SK-N-SH (cell line): ENCODE results near the gene COL10A1. TPM values are rescaled to one million over a fixed set of nuclear protein-coding genes. Genes with fewer than 3 reads are reported as not detected.

Experiments
- CTCF ChIA-PET: fragments of 300-600, 350-600 bp; formaldehyde crosslinking; extraction: SDS; loops from one replicate; lab custom pipeline; 2021; lab: Yijun Ruan, JAX
- POLR2A ChIA-PET: fragments of 350-600 bp; sonication (Branson Sonifier 250); formaldehyde crosslinking; extraction: SDS; loops from one replicate; lab custom pipeline; 2020; ENCODE audit warnings: antibody characterized with exemption, inconsistent platforms; lab: Yijun Ruan, JAX
- DNase-seq: peaks from one replicate; pipeline ENCODE4 v3.0.0; 2012
- H2AFZ ChIP-seq: fragments of 200-600 bp; sonication (generic); 2 replicates; pipeline ENCODE4 v1.8.1; 2016; ENCODE audit warnings: antibody characterized with exemption, mild to moderate bottlenecking, low read depth
- H3F3A ChIP-seq: fragments of 200-600 bp; sonication (generic); replicated peaks from 2 replicates; pipeline ENCODE3; 2016; ENCODE audit warnings: antibody characterized with exemption, mild to moderate bottlenecking; ENCODE audit not compliant: insufficient read depth
- H3K27ac ChIP-seq, 2 experiments: fragments of 200-500 bp in 1 of 2; fragments of 200-600 bp in 1 of 2; sonication (Bioruptor generic) in 1 of 2; sonication (generic), shearing (Covaris generic) in 1 of 2; 2 replicates each; pipeline versions ENCODE4 v1.5.1 to v1.6.1; 2014 to 2016; ENCODE audit warnings: low read depth in 2 of 2, inconsistent platforms in 1 of 2, low read length in 1 of 2, mild to moderate bottlenecking in 1 of 2, mixed read lengths in 1 of 2
- H3K27me3 ChIP-seq: fragments of 200-600 bp; sonication (generic), shearing (Covaris generic); 2 replicates; pipeline ENCODE4 v1.6.1; 2016; ENCODE audit warnings: mixed run types; ENCODE audit not compliant: insufficient read depth
- H3K36me3 ChIP-seq, 2 experiments: fragments of 200-500 bp in 1 of 2; fragments of 200-600 bp in 1 of 2; sonication (Bioruptor generic) in 1 of 2; sonication (generic) in 1 of 2; replicated peaks in 1 of 2; 2 replicates each; pipeline versions ENCODE3 to v1.5.1; 2014 to 2016; ENCODE audit warnings: low read length in 1 of 2, mild to moderate bottlenecking in 1 of 2; ENCODE audit not compliant: insufficient read depth in 2 of 2, control insufficient read depth in 1 of 2
- H3K4me1 ChIP-seq, 2 experiments: fragments of 200-500 bp in 1 of 2; fragments of 200-600 bp in 1 of 2; sonication (Bioruptor generic) in 1 of 2; sonication (generic), shearing (Covaris generic) in 1 of 2; 2 replicates each; pipeline versions ENCODE4 v1.5.1 to v1.6.1; 2014 to 2016; ENCODE audit warnings: low read depth in 1 of 2, low read length in 1 of 2, mixed run types in 1 of 2; ENCODE audit not compliant: insufficient read depth in 2 of 2, control insufficient read depth in 1 of 2
- H3K4me2 ChIP-seq: fragments of 200-600 bp; sonication (generic), shearing (Covaris generic); 2 replicates; pipeline ENCODE4 v1.6.1; 2017; ENCODE audit warnings: mixed run types
- H3K4me3 ChIP-seq, 2 experiments: fragments of 200-500 bp in 1 of 2; fragments of 200-600 bp in 1 of 2; sonication (Bioruptor generic) in 1 of 2; sonication (generic), shearing (Covaris generic) in 1 of 2; 2 replicates each; pipeline versions ENCODE4 v1.5.1 to v1.8.1; 2014 to 2016; ENCODE audit warnings: low read depth in 2 of 2, inconsistent platforms in 1 of 2, low read length in 1 of 2, mild to moderate bottlenecking in 1 of 2, mixed read lengths in 1 of 2, moderate library complexity in 1 of 2
- H3K79me2 ChIP-seq: fragments of 200-600 bp; sonication (generic); 2 replicates; pipeline ENCODE4 v1.8.1; 2017; ENCODE audit warnings: mild to moderate bottlenecking; ENCODE audit not compliant: insufficient read depth
- H3K9ac ChIP-seq: fragments of 200-600 bp; sonication (generic); 2 replicates; pipeline ENCODE4 v1.6.1; 2017; ENCODE audit warnings: mixed run types
- H3K9me2 ChIP-seq: fragments of 200-600 bp; sonication (generic); 2 replicates; pipeline ENCODE4 v1.6.1; 2017; ENCODE audit warnings: mixed run types
- H3K9me3 ChIP-seq: fragments of 200-600 bp; sonication (generic); 2 replicates; pipeline ENCODE4 v1.6.1; 2017; ENCODE audit warnings: mixed run types, mild to moderate bottlenecking, moderate library complexity
- H4K20me1 ChIP-seq: fragments of 200-600 bp; sonication (generic); 2 replicates; pipeline ENCODE4 v1.6.1; 2017; ENCODE audit warnings: mild to moderate bottlenecking, mixed run types; ENCODE audit not compliant: insufficient read depth
- CHD2 ChIP-seq: fragments of 150-350 bp; IDR thresholded peaks from 2 replicates; pipeline ENCODE4 v1.6.1; 2018; ENCODE audit warnings: low read length; ENCODE audit not compliant: partially characterized antibody
- EP300 ChIP-seq, 2 experiments: IDR thresholded peaks; 2 replicates each; pipeline versions ENCODE4 v1.4.0 to v1.6.1; 2012; ENCODE audit warnings: borderline replicate concordance in 1 of 2, low read depth in 1 of 2, low read length in 1 of 2
- EZH2phosphoT487 ChIP-seq: fragments of 200-600 bp; sonication (generic); IDR thresholded peaks from 2 replicates; pipeline ENCODE4 v1.6.1; 2017; ENCODE audit warnings: low read depth, mixed run types, mild to moderate bottlenecking, antibody characterized with exemption, moderate library complexity, borderline replicate concordance
- FOSL2 ChIP-seq: IDR thresholded peaks from 2 replicates; pipeline ENCODE4 v1.4.0; 2012; ENCODE audit warnings: low read depth, mild to moderate bottlenecking, moderate library complexity, borderline replicate concordance
- FOXJ3 ChIP-seq: sonication (generic); formaldehyde crosslinking; IDR thresholded peaks from 2 replicates; pipeline ENCODE4 v1.5.1; 2020; ENCODE audit warnings: mild to moderate bottlenecking, missing genetic modification reagents
- FOXM1 ChIP-seq: IDR thresholded peaks from 2 replicates; pipeline ENCODE4 v1.4.0; 2012; ENCODE audit warnings: low read depth, mild to moderate bottlenecking
- GATA2 ChIP-seq: sonication (generic); formaldehyde crosslinking; IDR thresholded peaks from 2 replicates; pipeline ENCODE4 v1.5.0; 2020; ENCODE audit warnings: mild to moderate bottlenecking, missing genetic modification reagents
- IRF3 ChIP-seq: fragments of 150-350 bp; IDR thresholded peaks from 2 replicates; pipeline ENCODE4 v1.6.1; 2016; ENCODE audit warnings: mild to moderate bottlenecking, low read depth, low read length
- MAX ChIP-seq: IDR thresholded peaks from 2 replicates; pipeline ENCODE4 v1.4.0; 2012; ENCODE audit warnings: low read depth
- NFIC ChIP-seq: IDR thresholded peaks from 2 replicates; pipeline ENCODE4 v1.4.0; 2012; ENCODE audit warnings: borderline replicate concordance
- NRF1 ChIP-seq: IDR thresholded peaks from 2 replicates; pipeline ENCODE4 v1.6.1; 2012; ENCODE audit warnings: low read depth, mild to moderate bottlenecking, low read length
- RCOR1 ChIP-seq: fragments of 150-350 bp; IDR thresholded peaks from 2 replicates; pipeline ENCODE4 v1.6.1; 2017; ENCODE audit warnings: antibody characterized with exemption, low read length
- SIN3A ChIP-seq: IDR thresholded peaks from 2 replicates; pipeline ENCODE4 v1.6.1; 2012; ENCODE audit warnings: low read depth, mild to moderate bottlenecking, low read length, moderate library complexity, borderline replicate concordance
- SMC3 ChIP-seq: IDR thresholded peaks from 2 replicates; pipeline ENCODE4 v1.6.1; 2012; ENCODE audit warnings: low read depth, low read length, improper control_type of control experiment
- TCF12 ChIP-seq: IDR thresholded peaks from 2 replicates; pipeline ENCODE4 v1.4.0; 2012
- ZBTB33 ChIP-seq: IDR thresholded peaks from 2 replicates; pipeline ENCODE4 v1.4.0; 2012; ENCODE audit warnings: low read depth, borderline replicate concordance
- WGBS: methylation state at CpG from one replicate; pipeline ENCODE4 v1.1.6; 2017; ENCODE audit warnings: low lambda C conversion rate; 5-methylcytosine and 5-hydroxymethylcytosine counted together
- polyA plus RNA-seq, 3 experiments: library from polyadenylated mRNA; depleted of rRNA; stranded (reverse); fragments of >200 nt; gene quantifications; 2 replicates each; pipeline ENCODE4 v1.2.3, GENCODE V29; 2012

Gene COL10A1
- 4.5 and 5.1 TPM in 2 replicates for polyA plus RNA-seq (2012; rRNA removed)
- 4.7 and 5.5 TPM in 2 replicates for polyA plus RNA-seq (2012; cell fraction: cytosol; rRNA removed)
- polyA plus RNA-seq (2012; cell fraction: nucleus; rRNA removed), result 3.6 and 4.3 TPM in 2 replicates

- no peaks in the 10 kb centered on the region for H3K79me2 ChIP-seq
- no peak within 1 kb of the TSS for H3K4me2 ChIP-seq
- TF ChIP-seq SMC3, result no peak
- no peak for TF ChIP-seq GATA2 (CRISPR knock-in tag)
- no peak for TF ChIP-seq RCOR1
- no peak for TF ChIP-seq EP300 (IDR thresholded peaks at IDR 0.05; ENCODE audit: borderline replicate concordance in 1 of 2, low read depth in 1 of 2, low read length in 1 of 2)
- TF ChIP-seq IRF3, result no peak
- TF ChIP-seq CHD2, result no peak
- TF ChIP-seq MAX, result no peak
- TF ChIP-seq FOSL2, result no peak
- TF ChIP-seq FOXJ3 (CRISPR knock-in tag), result no peak
- no peak for TF ChIP-seq ZBTB33
- no peak for TF ChIP-seq FOXM1
- no peak for TF ChIP-seq NFIC
- no peak for TF ChIP-seq NRF1
- no peak for TF ChIP-seq EZH2phosphoT487
- TF ChIP-seq SIN3A, result no peak
- TF ChIP-seq TCF12, result no peak
- POLR2A ChIA-PET, result no interaction called here
- no peak for DNase-seq
- no peak within 1 kb of the TSS for H3K27ac ChIP-seq
- no peaks in the 10 kb centered on the region for H3K27me3 ChIP-seq
- 98% methylated on average over 6 of the region's 6 CpGs for WGBS
- H3K9me2 ChIP-seq, result no peaks in the 10 kb centered on the region
- no peaks in the 10 kb centered on the region for H3K9me3 ChIP-seq
- no peak within 1 kb of the TSS for H3K4me3 ChIP-seq
- H3K9ac ChIP-seq, result no peak within 1 kb of the TSS
- H3F3A ChIP-seq, result no peaks in the 10 kb centered on the region
- CTCF ChIA-PET, result interaction anchor here (1.8 kb wide), 1 partner anchor 9 kb away, joined by 8 read pairs; no protein-coding TSS in a partner anchor
- no peaks in the 10 kb centered on the region for H4K20me1 ChIP-seq
- H2AFZ ChIP-seq, result no peak within 1 kb of the TSS
- peaks cover 0 to 5% of the 10 kb centered on the region in 2 experiments for H3K36me3 ChIP-seq
- no peaks in the 10 kb centered on the region; a peak in 1 of 4 replicates for H3K4me1 ChIP-seq
Measured at GRCh38 chr6:116126032-116126431, at the start of gene COL10A1. Gene COL10A1, minus strand, starts transcription at chr6:116126132. Its CDS starts 640 bp downstream, at chr6:116125492.
